ENCODE measurements around the gene TXK. TPM values are rescaled to one million over a fixed set of nuclear protein-coding genes. Genes with fewer than 3 reads are reported as not detected.

Gene TXK
- total RNA-seq, 4 donors from 2014 or later, result 0.81 to 3.4 (median 2.2) TPM

- no peak overlapping the region for H3K4me3 ChIP-seq (ENCODE audit: low read depth, poor library complexity, severe bottlenecking)
- TF ChIP-seq CTCF (IDR thresholded peaks at IDR 0.05) (no peak), POLR2A (IDR thresholded peaks at IDR 0.05) (no peak)
- intact Hi-C loops (cut with DNase I; ENCODE audit: low total_unique reads), result no loop called here
- no peak for DNase-seq (ENCODE audit: low spot score in 2 of 2)
- WGBS, 2 donors, result 79 to 81% methylated on average over 1 of the region's 1 CpG
These were observed 23.5 kb downstream of the TXK start for GRCh38 chr4:48110452-48110978.

GRCh38 chr4:48109413-48110263 lies 24.4 kb downstream of the TXK start:
- WGBS, 2 donors, result 57 to 70% methylated on average over 5 of the region's 5 CpGs
- no peak for DNase-seq (ENCODE audit: low spot score in 2 of 2)
- no peak overlapping the region for H3K4me3 ChIP-seq (ENCODE audit: low read depth, poor library complexity, severe bottlenecking)
- no peak for TF ChIP-seq CTCF (IDR thresholded peaks at IDR 0.05)
- no peak for TF ChIP-seq POLR2A (IDR thresholded peaks at IDR 0.05)
- intact Hi-C loops (cut with DNase I; ENCODE audit: low total_unique reads), result no loop called here

GRCh38 chr4:48108309-48109073 lies 25.6 kb downstream of the TXK start:
- TF ChIP-seq POLR2A (IDR thresholded peaks at IDR 0.05) (no peak), CTCF (IDR thresholded peaks at IDR 0.05) (no peak)
- no peak overlapping the region for H3K4me3 ChIP-seq (ENCODE audit: low read depth, poor library complexity, severe bottlenecking)
- 94 to 96% methylated on average over 2 of the region's 2 CpGs for WGBS, 2 donors
- DNase-seq (ENCODE audit: low spot score in 2 of 2), result no peak
- intact Hi-C loops (cut with DNase I; ENCODE audit: low total_unique reads), result no loop called here

- H3K4me3 ChIP-seq (ENCODE audit: low read depth, poor library complexity, severe bottlenecking), result no peak overlapping the region
- WGBS, 2 donors, result 90 to 96% methylated on average over 1 of the region's 1 CpG
- intact Hi-C loops (cut with DNase I; ENCODE audit: low total_unique reads), result no loop called here
- no peak for DNase-seq (ENCODE audit: low spot score in 2 of 2)
- TF ChIP-seq CTCF (IDR thresholded peaks at IDR 0.05) (no peak), POLR2A (IDR thresholded peaks at IDR 0.05) (no peak)
These were observed 28.8 kb downstream of the TXK start for GRCh38 chr4:48105230-48105629.

- WGBS, 2 donors, result 73 to 85% methylated on average over 3 of the region's 3 CpGs
- H3K4me3 ChIP-seq (ENCODE audit: low read depth, poor library complexity, severe bottlenecking), result no peak overlapping the region
- TF ChIP-seq CTCF (IDR thresholded peaks at IDR 0.05) (no peak), POLR2A (IDR thresholded peaks at IDR 0.05) (no peak)
- no peak for DNase-seq (ENCODE audit: low spot score in 2 of 2)
- intact Hi-C loops (cut with DNase I; ENCODE audit: low total_unique reads), result no loop called here
These were observed 30.4 kb downstream of the TXK start for GRCh38 chr4:48103483-48104139.

Measured in lower leg skin (tissue), 4 donors.